ENCODE measurements around the gene CCDC159.
A peak's percentile ranks its signal among the peaks of the same experiment; 100 is the strongest.
"Not testable (repeated sequence)": the region's sequence is repeated elsewhere in the genome, so short reads cannot be mapped to it uniquely, and the experiment has no call there.

The CCDC159 gene

GRCh38 chr19:11346104-11346940, at the start of gene CCDC159, which contains the start of gene TMEM205:
CCDC159 (plus strand) TSS chr19:11346519; CDS start chr19:11346607, 88 bp downstream.
TMEM205 (minus strand) TSS chr19:11346268; CDS start chr19:11345619, 649 bp downstream.
- peak; percentile 92 for DNase-seq (ENCODE audit: low spot score)

- no peak for DNase-seq (ENCODE audit: low spot score)
Measured at GRCh38 chr19:11299946-11300810, 46.1 kb upstream of the CCDC159 start.

- no peak for DNase-seq (ENCODE audit: low spot score)
Measured at GRCh38 chr19:11300811-11301120, 45.6 kb upstream of the CCDC159 start.

GRCh38 chr19:11304936-11305335, 41.4 kb upstream of the CCDC159 start:
- DNase-seq (ENCODE audit: low spot score) = no peak

- DNase-seq (ENCODE audit: low spot score) = no peak
Measured at GRCh38 chr19:11306337-11306736, 40.0 kb upstream of the CCDC159 start.

GRCh38 chr19:11320278-11320995, 25.9 kb upstream of the CCDC159 start:
- DNase-seq (ENCODE audit: low spot score) = not testable (repeated sequence)

GRCh38 chr19:11321191-11322126, 24.9 kb upstream of the CCDC159 start:
- no peak for DNase-seq (ENCODE audit: low spot score)

- no peak for DNase-seq (ENCODE audit: low spot score)
Measured at GRCh38 chr19:11322269-11323024, 23.9 kb upstream of the CCDC159 start.

GRCh38 chr19:11323601-11324078, 22.7 kb upstream of the CCDC159 start:
- DNase-seq (ENCODE audit: low spot score) = no peak

GRCh38 chr19:11324079-11324661, 22.1 kb upstream of the CCDC159 start:
- DNase-seq (ENCODE audit: low spot score) = peak; percentile 51

- no peak for DNase-seq (ENCODE audit: low spot score)
Measured at GRCh38 chr19:11324748-11325389, 21.4 kb upstream of the CCDC159 start.

GRCh38 chr19:11325544-11325943, 20.8 kb upstream of the CCDC159 start:
- no peak for DNase-seq (ENCODE audit: low spot score)

GRCh38 chr19:11330127-11330526, 16.2 kb upstream of the CCDC159 start:
- no peak for DNase-seq (ENCODE audit: low spot score)

GRCh38 chr19:11331502-11331901, 14.8 kb upstream of the CCDC159 start:
- DNase-seq (ENCODE audit: low spot score) = no peak

- no peak for DNase-seq (ENCODE audit: low spot score)
Measured at GRCh38 chr19:11332822-11333221, 13.5 kb upstream of the CCDC159 start.

- DNase-seq (ENCODE audit: low spot score) = not testable (repeated sequence)
Measured at GRCh38 chr19:11333838-11334237, 12.5 kb upstream of the CCDC159 start.

- no peak for DNase-seq (ENCODE audit: low spot score)
Measured at GRCh38 chr19:11335449-11336146, 10.7 kb upstream of the CCDC159 start.

- DNase-seq (ENCODE audit: low spot score) = no peak
Measured at GRCh38 chr19:11337080-11337479, 9.2 kb upstream of the CCDC159 start.

- DNase-seq (ENCODE audit: low spot score) = no peak
Measured at GRCh38 chr19:11338121-11338520, 8.2 kb upstream of the CCDC159 start.
